NCI-H748 (cell line): Measurements from ENCODE around the gene PRPF18.
"Not testable (repeated sequence)": the region's sequence is repeated elsewhere in the genome, so short reads cannot be mapped to it uniquely, and the experiment has no call there.

Experiments used
- DNase-seq: peaks from one replicate; lab custom pipeline; 2025; ENCODE audit not compliant: unreplicated experiment; lab: John Stamatoyannopoulos, UW

PRPF18 gene

GRCh38 chr10:13586676-13587355, at the start of gene PRPF18:
Gene PRPF18 (plus strand): TSS chr10:13586965. CDS start chr10:13587087, 122 bp downstream.
- peak; percentile 91 for DNase-seq

- not testable (repeated sequence) for DNase-seq
These were observed 48.8 kb upstream of the PRPF18 start for GRCh38 chr10:13537985-13538384.

GRCh38 chr10:13542533-13542932, 44.2 kb upstream of the PRPF18 start:
- no peak for DNase-seq

- DNase-seq: no peak
These were observed 36.0 kb upstream of the PRPF18 start for GRCh38 chr10:13550802-13551201.

- peak; percentile 90 for DNase-seq
These were observed 30.8 kb upstream of the PRPF18 start for GRCh38 chr10:13555884-13556510.

GRCh38 chr10:13559124-13559700, 27.6 kb upstream of the PRPF18 start:
- DNase-seq: no peak

GRCh38 chr10:13560597-13560996, 26.2 kb upstream of the PRPF18 start:
- no peak for DNase-seq

- no peak for DNase-seq
These were observed 23.0 kb upstream of the PRPF18 start for GRCh38 chr10:13563481-13564445.

GRCh38 chr10:13564576-13564975, 22.2 kb upstream of the PRPF18 start:
- no peak for DNase-seq

- no peak for DNase-seq
These were observed 19.7 kb upstream of the PRPF18 start for GRCh38 chr10:13567030-13567429.

- no peak for DNase-seq
These were observed 15.2 kb upstream of the PRPF18 start for GRCh38 chr10:13571541-13571940.

- DNase-seq: no peak
These were observed 12.8 kb upstream of the PRPF18 start for GRCh38 chr10:13573960-13574359.

- DNase-seq: no peak
These were observed 1.5 kb upstream of the PRPF18 start for GRCh38 chr10:13585195-13585751.

GRCh38 chr10:13585943-13586342, 822 bp upstream of the PRPF18 start:
- DNase-seq: no peak

GRCh38 chr10:13587391-13587790, 626 bp downstream of the PRPF18 start:
- DNase-seq: peak; percentile 31

- no peak for DNase-seq
These were observed 2.6 kb downstream of the PRPF18 start for GRCh38 chr10:13589316-13589715.

GRCh38 chr10:13590886-13591285, 4.1 kb downstream of the PRPF18 start:
- no peak for DNase-seq

- no peak for DNase-seq
These were observed 5.5 kb downstream of the PRPF18 start for GRCh38 chr10:13592306-13592705.

GRCh38 chr10:13593535-13593934, 6.8 kb downstream of the PRPF18 start:
- DNase-seq: no peak

GRCh38 chr10:13594641-13595040, 7.9 kb downstream of the PRPF18 start:
- no peak for DNase-seq

GRCh38 chr10:13597909-13598308, 11.1 kb downstream of the PRPF18 start:
- DNase-seq: no peak
